IPS-NIHi7 (cell line): ENCODE measurements around the gene TIMM50.
A peak's percentile ranks its signal among the peaks of the same experiment; 100 is the strongest.
"Not testable (repeated sequence)": the region's sequence is repeated elsewhere in the genome, so short reads cannot be mapped to it uniquely, and the experiment has no call there.

ENCODE experiments used
- DNase-seq: peaks from one replicate; pipeline ENCODE4 v3.0.0; 2012; ENCODE audit warnings: mixed read lengths; ENCODE audit errors: extremely low spot score

Gene TIMM50

GRCh38 chr19:39480337-39481228 is at the start of gene TIMM50:
Gene TIMM50, plus strand, starts transcription at chr19:39480838. Its CDS starts 16 bp downstream, at chr19:39480854.
- DNase-seq, result peak; percentile 96

GRCh38 chr19:39432677-39433025 is 48.0 kb upstream of the TIMM50 start:
- no peak for DNase-seq

GRCh38 chr19:39433480-39434079 is 47.1 kb upstream of the TIMM50 start:
- DNase-seq, result no peak

- DNase-seq, result no peak
Measured at GRCh38 chr19:39434123-39435076, 46.2 kb upstream of the TIMM50 start.

- peak; percentile 95 for DNase-seq
Measured at GRCh38 chr19:39435499-39436349, 44.9 kb upstream of the TIMM50 start, which contains the start of gene RPS16. Gene RPS16, minus strand, starts transcription at chr19:39435949. Its CDS starts 54 bp downstream, at chr19:39435895.

- no peak for DNase-seq
Measured at GRCh38 chr19:39436350-39436716, 44.3 kb upstream of the TIMM50 start.

- no peak for DNase-seq
Measured at GRCh38 chr19:39438270-39438934, 42.2 kb upstream of the TIMM50 start.

GRCh38 chr19:39444598-39445195 is 35.9 kb upstream of the TIMM50 start:
- no peak for DNase-seq

GRCh38 chr19:39445196-39446111 is 35.2 kb upstream of the TIMM50 start, which contains the start of gene SUPT5H:
Gene SUPT5H, plus strand, starts transcription at chr19:39445582. Its CDS starts 309 bp downstream, at chr19:39445891.
- peak; percentile 99 for DNase-seq

- no peak for DNase-seq
Measured at GRCh38 chr19:39446365-39447084, 34.1 kb upstream of the TIMM50 start.

GRCh38 chr19:39448271-39448670 is 32.4 kb upstream of the TIMM50 start:
- no peak for DNase-seq

GRCh38 chr19:39449116-39449797 is 31.4 kb upstream of the TIMM50 start:
- DNase-seq, result no peak

GRCh38 chr19:39451257-39451656 is 29.4 kb upstream of the TIMM50 start:
- DNase-seq, result not testable (repeated sequence)

- no peak for DNase-seq
Measured at GRCh38 chr19:39463403-39463802, 17.2 kb upstream of the TIMM50 start.

GRCh38 chr19:39465956-39466747 is 14.5 kb upstream of the TIMM50 start:
- no peak for DNase-seq

- no peak for DNase-seq
Measured at GRCh38 chr19:39467941-39468340, 12.7 kb upstream of the TIMM50 start.

GRCh38 chr19:39469036-39469435 is 11.6 kb upstream of the TIMM50 start:
- no peak for DNase-seq
